Measurements from ENCODE around the gene PRMT1. TPM values are rescaled to one million over a fixed set of nuclear protein-coding genes. Genes with fewer than 3 reads are reported as not detected.
A peak's percentile ranks its signal among the peaks of the same experiment; 100 is the strongest.

The PRMT1 gene
- total and polyA plus RNA-seq, 2 of the 13 experiments (the other 11 are each of a cell fraction or from before 2014, with no cell fraction given): 324 to 374 TPM

- no peaks in the 10 kb centered on the region for H3K79me2 ChIP-seq (ENCODE audit: insufficient read depth, low read length)
- CTCF ChIA-PET (ENCODE audit: low intra/inter-chr PET ratio, low total read pairs): no interaction called here
- peaks cover 5% of the 10 kb centered on the region; the same call in 1 of the 2 replicates for H4K20me1 ChIP-seq (ENCODE audit: insufficient read depth, low read length)
- no TSS peak for BruUV-seq (replicated peaks)
- WGBS (ENCODE audit: low lambda C conversion rate): 96% methylated on average over 37 of the region's 54 CpGs
- ATAC-seq (peak; percentile 3; the same call in 2 of the 3 replicates), DNase-seq (ENCODE audit: low spot score) (no peak), FAIRE-seq (no peak)
- no peaks in the 10 kb centered on the region for H3K4me1 ChIP-seq (ENCODE audit: insufficient read depth, low read length)
- H3K27me3 ChIP-seq (ENCODE audit: control insufficient read depth in 1 of 2, insufficient read depth in 2 of 2, low read length in 2 of 2): no peaks in the 10 kb centered on the region
- no peak within 1 kb of the TSS for H3K27ac ChIP-seq (ENCODE audit: extremely low read length, insufficient read depth, low read length)
- intact Hi-C loops (cut with micrococcal nuclease; ENCODE audit: unreplicated experiment): no loop called here
- no peak within 1 kb of the TSS for H3K9ac ChIP-seq (ENCODE audit: insufficient read depth, low read depth, low read length)
- H3K4me2 ChIP-seq (ENCODE audit: low read depth, low read length): no peak within 1 kb of the TSS
- POLR2A ChIA-PET: interaction anchor here (1.9 kb wide), 1 partner anchor 13 kb away, joined by 5 read pairs; no protein-coding TSS in a partner anchor
- no peak within 1 kb of the TSS for H3K4me3 ChIP-seq (replicated peaks in 1 of 3; ENCODE audit: insufficient read depth in 1 of 3, low read depth in 2 of 3, low read length in 3 of 3)
- in situ Hi-C loops (cut with HindIII; ENCODE audit: extremely low pct_ligation_motif_present, low pct_unique_long_range_greater_than_20kb): no loop called here
- no peaks in the 10 kb centered on the region for H3K9me3 ChIP-seq (ENCODE audit: low read length)
- H3K36me3 ChIP-seq (replicated peaks in 1 of 2; ENCODE audit: control insufficient read depth in 1 of 2, insufficient read depth in 2 of 2, low read length in 2 of 2): peaks cover 14 to 33% of the 10 kb centered on the region in 2 experiments
- H2AFZ ChIP-seq (ENCODE audit: low read length): no peak within 1 kb of the TSS
- no peak for TF ChIP-seq ZFP1 (CRISPR knock-in tag; IDR thresholded peaks at IDR 0.05)
- no peak for TF ChIP-seq EHMT2 (IDR thresholded peaks at IDR 0.05; ENCODE audit: borderline replicate concordance, low read depth, low read length)
- TF ChIP-seq ZSCAN25 (CRISPR knock-in tag; IDR thresholded peaks at IDR 0.05): no peak
- TF ChIP-seq RBM22 (optimal IDR thresholded peaks at IDR 0.05; ENCODE audit: low read length): peak; percentile 92
- TF ChIP-seq HOXA9 (CRISPR knock-in tag; IDR thresholded peaks at IDR 0.05; ENCODE audit: borderline replicate concordance): no peak
- TF ChIP-seq AGO2 (optimal IDR thresholded peaks at IDR 0.05; ENCODE audit: low read depth, low read length): peak; percentile 96
- TF ChIP-seq HIC2 (CRISPR knock-in tag; IDR thresholded peaks at IDR 0.05; ENCODE audit: low read depth): no peak
- peak; percentile 51; the same call in 1 of the 2 replicates for TF ChIP-seq ZC3H13 (CRISPR knock-in tag; IDR thresholded peaks at IDR 0.05)
- TF ChIP-seq ATRX (CRISPR knock-in tag; IDR thresholded peaks at IDR 0.05; ENCODE audit: borderline replicate concordance): no peak
- no peak for TF ChIP-seq ZNF337 (CRISPR knock-in tag; IDR thresholded peaks at IDR 0.05; ENCODE audit: borderline replicate concordance, low read depth)
- no peak for TF ChIP-seq DZIP1 (CRISPR knock-in tag; IDR thresholded peaks at IDR 0.05)
- no peak for TF ChIP-seq RFX5 (IDR thresholded peaks at IDR 0.05; ENCODE audit: low read depth, low read length)
- no peak for TF ChIP-seq ZNF335 (CRISPR knock-in tag; IDR thresholded peaks at IDR 0.05)
- no peak for TF ChIP-seq SUZ12 (IDR thresholded peaks at IDR 0.05; ENCODE audit: low read depth, low read length)
- peak; percentile 60; the same call in 1 of the 2 replicates for TF ChIP-seq POLR2G (IDR thresholded peaks at IDR 0.05; ENCODE audit: low read depth, low read length)
- no peak for TF ChIP-seq KMT2A (CRISPR knock-in tag; IDR thresholded peaks at IDR 0.05)
- no peak for TF ChIP-seq NR2F2 (IDR thresholded peaks at IDR 0.05; ENCODE audit: borderline replicate concordance, low read depth)
- TF ChIP-seq ZNF589 (CRISPR knock-in tag; conservative IDR thresholded peaks at IDR 0.05): peak; percentile 26; the same call in 1 of the 2 replicates
Measured at GRCh38 chr19:49689133-49690078, 12.3 kb downstream of the PRMT1 start, which contains the start of gene ADM5. TSS of gene ADM5 (plus strand) at chr19:49689594. CDS start at chr19:49689838, 244 bp downstream.

Data from HepG2 (cell line).